Testis (tissue), 3 donors: ENCODE data around the gene LPAR1. TPM values are rescaled to one million over a fixed set of nuclear protein-coding genes. Genes with fewer than 3 reads are reported as not detected.
A peak's percentile ranks its signal among the peaks of the same experiment; 100 is the strongest.

Experiments
- DNase-seq: peaks from one replicate; pipeline ENCODE4 v3.0.0-alpha.2; 2019
- H3K27ac ChIP-seq, 2 donors: fragments of 200-600 bp; sonication (generic); one replicate each; pipeline ENCODE4 v1.5.1; 2019
- H3K27me3 ChIP-seq: fragments of 200-600 bp; sonication (generic); one replicate; pipeline ENCODE4 v1.5.1; 2019
- H3K36me3 ChIP-seq: fragments of 200-600 bp; sonication (generic); one replicate; pipeline ENCODE4 v1.5.1; 2017; ENCODE audit warnings: low read depth; ENCODE audit errors: missing control alignments
- H3K4me1 ChIP-seq: fragments of 200-600 bp; sonication (generic); one replicate; pipeline ENCODE4 v1.5.1; 2019
- H3K4me3 ChIP-seq, 2 donors: fragments of 200-600 bp; sonication (generic); one replicate each; pipeline ENCODE4 v1.5.1; 2017 to 2019
- H3K9me3 ChIP-seq: fragments of 200-600 bp; sonication (generic); one replicate; pipeline ENCODE4 v1.5.1; 2017
- POLR2A ChIP-seq: fragments of 450-650 bp; IDR thresholded peaks from one replicate; pipeline ENCODE4 v1.6.1; 2017; ENCODE audit warnings: antibody characterized with exemption, mild to moderate bottlenecking, moderate library complexity
- WGBS, 2 donors: methylation state at CpG; one replicate each; pipeline ENCODE4 v1.1.5; 2018; 5-methylcytosine and 5-hydroxymethylcytosine counted together
- intact Hi-C: fragments of 100-400 bp; cut with DNase I; formaldehyde crosslinking; loops from one replicate; pipeline ENCODE4 v1.15.1; 2023; ENCODE audit warnings: low total_unique reads
- polyA plus RNA-seq: library from polyadenylated mRNA; stranded (reverse); fragments of 350-450 nt; fragmentation: Illumina TruSeq; extraction: RNeasy Lipid Tissue Mini Kit (QIAGEN cat#74804); gene quantifications from one replicate; pipeline ENCODE4 v1.2.3, GENCODE V29; 2014; ENCODE audit warnings: low read depth, low replicate concordance; ENCODE audit not compliant: insufficient read depth
- total RNA-seq, 2 donors: library from RNA; depleted of rRNA; stranded (reverse); fragments of >200 nt; gene quantifications; one replicate each; pipeline ENCODE4 v1.2.3, GENCODE V29; 2016
- TF ChIP-seq, protein P1 (sequence below), 3 experiments: fragments of 450-650 bp in 2 of 3; fragments of 200-600 bp in 1 of 3; sonication (generic) in 1 of 3; IDR thresholded peaks; one replicate each; pipeline ENCODE4 v1.5.1; 2016 to 2019; ENCODE audit warnings: antibody characterized with exemption in 3 of 3, mild to moderate bottlenecking in 2 of 3, moderate library complexity in 1 of 3

LPAR1 gene
- total and polyA plus RNA-seq, 3 donors from 2014 or later, result 13.1 to 23.9 (median 19.5) TPM

- Histone ChIP-seq H3K36me3 (no peaks in the 10 kb centered on the region), H3K4me1 (no peaks in the 10 kb centered on the region), H3K9me3 (no peaks in the 10 kb centered on the region), H3K27ac (no peak overlapping the region), H3K27me3 (no peaks in the 10 kb centered on the region), H3K4me3 (no peak overlapping the region)
- 70 to 86% methylated on average over 2 of the region's 2 CpGs for WGBS, 2 donors
- DNase-seq, result no peak
- intact Hi-C loops, result no loop called here
- TF ChIP-seq POLR2A, result no peak
- TF ChIP-seq, protein P1, sequence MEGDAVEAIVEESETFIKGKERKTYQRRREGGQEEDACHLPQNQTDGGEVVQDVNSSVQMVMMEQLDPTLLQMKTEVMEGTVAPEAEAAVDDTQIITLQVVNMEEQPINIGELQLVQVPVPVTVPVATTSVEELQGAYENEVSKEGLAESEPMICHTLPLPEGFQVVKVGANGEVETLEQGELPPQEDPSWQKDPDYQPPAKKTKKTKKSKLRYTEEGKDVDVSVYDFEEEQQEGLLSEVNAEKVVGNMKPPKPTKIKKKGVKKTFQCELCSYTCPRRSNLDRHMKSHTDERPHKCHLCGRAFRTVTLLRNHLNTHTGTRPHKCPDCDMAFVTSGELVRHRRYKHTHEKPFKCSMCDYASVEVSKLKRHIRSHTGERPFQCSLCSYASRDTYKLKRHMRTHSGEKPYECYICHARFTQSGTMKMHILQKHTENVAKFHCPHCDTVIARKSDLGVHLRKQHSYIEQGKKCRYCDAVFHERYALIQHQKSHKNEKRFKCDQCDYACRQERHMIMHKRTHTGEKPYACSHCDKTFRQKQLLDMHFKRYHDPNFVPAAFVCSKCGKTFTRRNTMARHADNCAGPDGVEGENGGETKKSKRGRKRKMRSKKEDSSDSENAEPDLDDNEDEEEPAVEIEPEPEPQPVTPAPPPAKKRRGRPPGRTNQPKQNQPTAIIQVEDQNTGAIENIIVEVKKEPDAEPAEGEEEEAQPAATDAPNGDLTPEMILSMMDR (IDR thresholded peaks at IDR 0.05), result no peak
Measured at GRCh38 chr9:110984890-110985437, 53.3 kb downstream of the LPAR1 start.

- H3K36me3 ChIP-seq, result no peaks in the 10 kb centered on the region
- no peaks in the 10 kb centered on the region for H3K27me3 ChIP-seq
- intact Hi-C loops, result no loop called here
- peaks cover 7% of the 10 kb centered on the region for H3K4me1 ChIP-seq
- DNase-seq, result no peak
- TF ChIP-seq POLR2A, result no peak
- TF ChIP-seq, protein P1 (IDR thresholded peaks at IDR 0.05), result no peak
- H3K9me3 ChIP-seq, result no peaks in the 10 kb centered on the region
- no peak overlapping the region for H3K4me3 ChIP-seq
- 90% methylated on average over 3 of the region's 3 CpGs for WGBS, 2 donors
- H3K27ac ChIP-seq, result no peak overlapping the region
Measured at GRCh38 chr9:110980261-110980660, 58.0 kb downstream of the LPAR1 start.

DNA sequence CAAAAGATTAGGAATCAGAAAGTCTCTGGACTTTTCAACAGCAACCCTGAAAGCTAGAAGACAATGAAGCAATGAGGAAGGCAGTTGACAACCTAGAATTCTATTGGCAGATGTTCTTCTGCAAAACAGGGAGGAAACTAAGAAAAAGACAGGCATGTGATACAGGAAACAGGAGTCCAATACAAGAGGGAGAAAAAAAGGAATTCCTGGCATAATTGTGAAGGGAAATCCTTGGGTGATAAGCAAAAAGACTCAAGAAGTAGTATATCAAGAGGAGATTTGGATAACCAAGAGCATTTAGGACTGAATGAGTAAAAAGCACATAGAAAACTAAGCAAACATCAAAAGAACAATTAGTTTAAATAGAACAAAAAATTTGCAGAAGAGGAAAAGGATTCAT is 58.6 kb downstream of the LPAR1 start:
- TF ChIP-seq, protein P1 (IDR thresholded peaks at IDR 0.05), result no peak
- TF ChIP-seq POLR2A, result no peak
- H3K27ac ChIP-seq, result no peak overlapping the region
- H3K4me1 ChIP-seq, result peaks cover 7% of the 10 kb centered on the region
- no peaks in the 10 kb centered on the region for H3K36me3 ChIP-seq
- no peak overlapping the region for H3K4me3 ChIP-seq
- DNase-seq, result no peak
- no peaks in the 10 kb centered on the region for H3K9me3 ChIP-seq
- intact Hi-C loops, result no loop called here
- no peaks in the 10 kb centered on the region for H3K27me3 ChIP-seq

DNA sequence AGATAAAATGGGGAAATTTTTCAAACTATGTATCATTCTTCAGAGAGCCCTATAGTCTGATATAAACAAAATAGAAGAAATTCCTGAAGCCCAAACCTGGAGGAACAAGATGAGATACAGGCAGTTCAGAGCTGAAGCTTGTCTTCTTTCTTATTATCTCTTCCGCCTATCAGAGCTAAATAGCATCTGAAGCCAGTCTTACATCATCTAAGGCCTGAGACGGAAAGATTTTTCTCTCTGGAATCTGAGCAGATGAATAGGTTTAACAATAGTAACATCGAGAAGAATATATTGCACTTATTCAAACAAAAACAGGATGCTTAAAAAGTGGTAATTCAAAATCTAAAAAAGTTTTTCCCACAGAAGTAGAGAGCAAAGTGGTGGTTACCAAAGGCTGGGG is 59.8 kb downstream of the LPAR1 start:
- WGBS, 2 donors, result 78 to 84% methylated on average over 3 of the region's 3 CpGs
- intact Hi-C loops, result no loop called here

GRCh38 chr9:110977259-110977709 is 61.0 kb downstream of the LPAR1 start:
- H3K36me3 ChIP-seq, result no peaks in the 10 kb centered on the region
- H3K27me3 ChIP-seq, result no peaks in the 10 kb centered on the region
- TF ChIP-seq POLR2A, result no peak
- DNase-seq, result peak; percentile 55
- peaks cover 7% of the 10 kb centered on the region for H3K4me1 ChIP-seq
- WGBS, 2 donors, result 26 to 39% methylated on average over 3 of the region's 3 CpGs
- no peak overlapping the region for H3K4me3 ChIP-seq
- no peaks in the 10 kb centered on the region for H3K9me3 ChIP-seq
- intact Hi-C loops, result no loop called here
- no peak overlapping the region for H3K27ac ChIP-seq

More for the DNA sequence above, 59.8 kb downstream of the LPAR1 start:
- Histone ChIP-seq H3K4me3 (no peak overlapping the region), H3K27ac (no peak overlapping the region), H3K4me1 (peaks cover 7% of the 10 kb centered on the region), H3K9me3 (no peaks in the 10 kb centered on the region), H3K27me3 (no peaks in the 10 kb centered on the region), H3K36me3 (no peaks in the 10 kb centered on the region)
- no peak for DNase-seq
- TF ChIP-seq POLR2A, result no peak
- TF ChIP-seq, protein P1 (IDR thresholded peaks at IDR 0.05), result no peak
